Measurements from ENCODE around the gene ARHGAP24. TPM values are rescaled to one million over a fixed set of nuclear protein-coding genes. Genes with fewer than 3 reads are reported as not detected.
A peak's percentile ranks its signal among the peaks of the same experiment; 100 is the strongest.

The ARHGAP24 gene
- polyA plus RNA-seq, 2 of the 4 experiments (the other 2 are of a cell fraction): 1.7 to 12.1 TPM

GRCh38 chr4:85656759-85657505 is 182.0 kb downstream of the ARHGAP24 start:
- ATAC-seq: no peak

GRCh38 chr4:85658766-85659439 is 184.0 kb downstream of the ARHGAP24 start:
- no peak overlapping the region for H3K27ac ChIP-seq

More at GRCh38 chr4:85656759-85657505, 182.0 kb downstream of the ARHGAP24 start:
- 76% methylated on average over 2 of the region's 2 CpGs for WGBS (ENCODE audit: missing lambda C conversion rate)
- TF ChIP-seq FOXS1 (CRISPR knock-in tag; IDR thresholded peaks at IDR 0.05) (no peak), FOSL2 (IDR thresholded peaks at IDR 0.05) (no peak), FOSL2 (CRISPR knock-in tag; IDR thresholded peaks at IDR 0.05) (no peak), CTCF (IDR thresholded peaks at IDR 0.05) (no peak), JUN (IDR thresholded peaks at IDR 0.05) (no peak), SMC3 (IDR thresholded peaks at IDR 0.05) (no peak), RAD21 (conservative IDR thresholded peaks at IDR 0.05 in 1 of 2, IDR thresholded peaks at IDR 0.05 in 1 of 2) (no peak), NFE2L2 (conservative IDR thresholded peaks at IDR 0.05; ENCODE audit: low read length) (no peak), POLR2AphosphoS2 (conservative IDR thresholded peaks at IDR 0.05; ENCODE audit: low read length) (no peak), ESRRA (IDR thresholded peaks at IDR 0.05; ENCODE audit: borderline replicate concordance, low read length) (no peak), EHMT2 (IDR thresholded peaks at IDR 0.05; ENCODE audit: low read depth) (no peak), TFCP2L1 (CRISPR knock-in tag; IDR thresholded peaks at IDR 0.05) (no peak), NR3C1 (IDR thresholded peaks at IDR 0.05) (no peak), HOXB5 (CRISPR knock-in tag; IDR thresholded peaks at IDR 0.05) (no peak), MAFK (IDR thresholded peaks at IDR 0.05; ENCODE audit: partially characterized antibody) (no peak), BCL3 (IDR thresholded peaks at IDR 0.05) (no peak), RFX5 (IDR thresholded peaks at IDR 0.05) (no peak), ZSCAN20 (CRISPR knock-in tag; IDR thresholded peaks at IDR 0.05) (no peak), BHLHE40 (IDR thresholded peaks at IDR 0.05; ENCODE audit: low read depth, low read length) (no peak)
- no peaks in the 10 kb centered on the region for H3K9me3 ChIP-seq
- no peak overlapping the region for H3K27ac ChIP-seq
- FAIRE-seq (no peak), DNase-seq (ENCODE audit: low read depth in 1 of 2, low spot score in 1 of 2) (no peak)
- H3K4me3 ChIP-seq: no peak overlapping the region
- POLR2A ChIA-PET: no interaction called here
- H3K4me2 ChIP-seq: no peak overlapping the region
- no peaks in the 10 kb centered on the region for H3K4me1 ChIP-seq
- CTCF ChIA-PET: no interaction called here

More at GRCh38 chr4:85658766-85659439, 184.0 kb downstream of the ARHGAP24 start:
- Histone ChIP-seq H3K4me2 (no peak overlapping the region), H3K4me3 (no peak overlapping the region), H3K4me1 (no peaks in the 10 kb centered on the region), H3K9me3 (no peaks in the 10 kb centered on the region)
- no peak for ATAC-seq
- no peak for TF ChIP-seq MAX (IDR thresholded peaks at IDR 0.05)
- TF ChIP-seq RAD21 (conservative IDR thresholded peaks at IDR 0.05 in 1 of 2, IDR thresholded peaks at IDR 0.05 in 1 of 2): 0 out of 5 replicates have a peak, but pooled peaks of 1 of the 2 experiments have one; percentile 5
- no peak for TF ChIP-seq EP300 (IDR thresholded peaks at IDR 0.05)
- FAIRE-seq: no peak
- ChIA-PET CTCF (no interaction called here), POLR2A (no interaction called here)
- DNase-seq (ENCODE audit: low read depth in 1 of 2, low spot score in 1 of 2): no peak
- WGBS (ENCODE audit: missing lambda C conversion rate): 79% methylated on average over 6 of the region's 6 CpGs

All from A549 (cell line).